ENCODE measurements around the gene RPS19.
A peak's percentile ranks its signal among the peaks of the same experiment; 100 is the strongest.
"Not testable (repeated sequence)": the region's sequence is repeated elsewhere in the genome, so short reads cannot be mapped to it uniquely, and the experiment has no call there.

Gene RPS19

GRCh38 chr19:41860419-41861115 lies 512 bp downstream of the RPS19 start:
- DNase-seq = no peak

- DNase-seq = no peak
Observed at GRCh38 chr19:41861116-41861768, 1.2 kb downstream of the RPS19 start.

GRCh38 chr19:41861846-41862245 lies 1.8 kb downstream of the RPS19 start:
- no peak for DNase-seq

- no peak for DNase-seq
Observed at GRCh38 chr19:41862445-41862986, 2.5 kb downstream of the RPS19 start.

GRCh38 chr19:41863209-41863931 lies 3.3 kb downstream of the RPS19 start:
- DNase-seq = peak; percentile 39

GRCh38 chr19:41864374-41864773 lies 4.3 kb downstream of the RPS19 start:
- no peak for DNase-seq

GRCh38 chr19:41866284-41866683 lies 6.2 kb downstream of the RPS19 start:
- no peak for DNase-seq

- DNase-seq = no peak
Observed at GRCh38 chr19:41868120-41868988, 8.3 kb downstream of the RPS19 start.

- DNase-seq = no peak
Observed at GRCh38 chr19:41868989-41869300, 8.9 kb downstream of the RPS19 start.

GRCh38 chr19:41869374-41869955 lies 9.4 kb downstream of the RPS19 start:
- DNase-seq = no peak

GRCh38 chr19:41870401-41870873 lies 10.4 kb downstream of the RPS19 start:
- peak; percentile 31 for DNase-seq

- peak; percentile 92 for DNase-seq
Observed at GRCh38 chr19:41871573-41872383, 11.7 kb downstream of the RPS19 start.

- DNase-seq = no peak
Observed at GRCh38 chr19:41872384-41872774, 12.3 kb downstream of the RPS19 start.

GRCh38 chr19:41872775-41873647 lies 13.0 kb downstream of the RPS19 start:
- DNase-seq = peak; percentile 54

GRCh38 chr19:41875973-41876372 lies 15.9 kb downstream of the RPS19 start:
- DNase-seq = not testable (repeated sequence)

GRCh38 chr19:41876847-41877832 lies 17.1 kb downstream of the RPS19 start, which contains the start of gene CD79A:
TSS of gene CD79A (plus strand) at chr19:41877279. CDS start at chr19:41877305, 26 bp downstream.
- peak; percentile 83 for DNase-seq

GRCh38 chr19:41877916-41878905 lies 18.2 kb downstream of the RPS19 start:
- DNase-seq = no peak

GRCh38 chr19:41879080-41879479 lies 19.0 kb downstream of the RPS19 start:
- no peak for DNase-seq

Data from GF-D8 (cell line).